Stimulated activated effector memory CD8-positive, alpha-beta T cell treated with anti-CD3 and anti-CD28 coated beads, Interleukin-12 subunit alpha, Interleukin-12 subunit beta, amount 100 ng/mL, for 72 hours (primary cell): Measurements from ENCODE around the gene PLCD1.
A peak's percentile ranks its signal among the peaks of the same experiment; 100 is the strongest.
"Not testable (repeated sequence)": the region's sequence is repeated elsewhere in the genome, so short reads cannot be mapped to it uniquely, and the experiment has no call there.

Source experiments
- ATAC-seq: fragments of 150-1000 bp; cut with Tn5 transposase; 2 replicates; pipeline ENCODE4 v1.10.0; 2021
- DNase-seq, 2 donors: peaks; one replicate each; pipeline ENCODE4 v3.0.0; 2021 to 2022; ENCODE audit warnings: low spot score in 2 of 2
- H3K27ac Mint-ChIP-seq: one replicate; pipeline ENCODE4 v1.8.0; 2022; ENCODE audit warnings: mild to moderate bottlenecking, mixed read lengths
- H3K36me3 Mint-ChIP-seq: one replicate; pipeline ENCODE4 v1.8.0; 2022; ENCODE audit warnings: mild to moderate bottlenecking, mixed read lengths
- H3K4me1 Mint-ChIP-seq: one replicate; pipeline ENCODE4 v1.8.0; 2022; ENCODE audit warnings: mixed read lengths
- H3K4me3 Mint-ChIP-seq: one replicate; pipeline ENCODE4 v1.8.0; 2022; ENCODE audit warnings: mild to moderate bottlenecking, mixed read lengths
- H3K9me3 Mint-ChIP-seq: one replicate; pipeline ENCODE4 v1.8.0; 2022; ENCODE audit warnings: mixed read lengths

Gene PLCD1

DNA sequence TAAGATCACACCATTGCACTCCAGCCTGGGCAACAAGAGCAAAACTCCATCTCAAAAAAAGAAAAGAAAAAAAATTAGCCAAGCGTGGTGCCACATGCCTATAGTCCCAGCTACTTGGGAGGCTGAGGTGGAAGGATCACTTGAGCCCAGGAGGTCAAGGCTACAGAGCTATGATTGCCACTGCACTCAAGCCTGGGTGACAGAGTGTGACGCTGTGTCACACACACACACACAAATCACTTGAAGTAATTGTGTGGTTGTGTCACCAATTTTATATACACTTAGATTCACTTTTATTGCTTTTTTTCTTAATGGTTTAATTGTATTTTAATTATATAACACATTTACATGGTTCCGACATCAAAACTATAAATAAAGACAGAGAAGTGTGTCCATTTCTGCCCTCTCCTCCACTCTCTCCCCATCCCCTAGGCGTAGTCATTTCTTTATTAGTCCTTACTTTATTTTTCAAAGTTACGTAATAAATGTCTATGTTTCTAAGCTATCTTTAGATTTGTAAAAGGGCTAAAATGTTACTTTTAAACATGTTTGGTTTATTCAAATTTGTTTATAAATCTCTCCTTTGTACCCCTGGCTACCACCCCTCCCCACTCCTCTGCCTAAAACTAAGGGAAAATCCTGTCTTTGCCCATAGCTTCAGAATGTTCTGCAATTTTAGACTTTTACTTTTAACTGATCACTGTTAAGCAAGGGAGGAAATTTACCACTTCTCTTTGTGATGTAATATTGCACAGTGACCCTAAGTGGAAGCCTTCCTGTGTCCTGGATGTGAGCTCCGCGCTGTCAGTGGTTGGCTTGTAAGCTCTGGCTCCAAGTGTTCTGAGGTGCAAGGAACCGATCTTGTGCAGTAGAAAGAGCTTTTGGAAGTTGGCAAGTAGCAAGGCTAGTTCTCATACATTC, 49.6 kb downstream of the PLCD1 start:
- Mint-ChIP-seq H3K4me1 (peaks cover 4% of the 10 kb centered on the region), H3K9me3 (no peaks in the 10 kb centered on the region), H3K27ac (no peak overlapping the region), H3K36me3 (no peaks in the 10 kb centered on the region), H3K4me3 (no peak overlapping the region)
- no peak for ATAC-seq
- no peak for DNase-seq

DNA sequence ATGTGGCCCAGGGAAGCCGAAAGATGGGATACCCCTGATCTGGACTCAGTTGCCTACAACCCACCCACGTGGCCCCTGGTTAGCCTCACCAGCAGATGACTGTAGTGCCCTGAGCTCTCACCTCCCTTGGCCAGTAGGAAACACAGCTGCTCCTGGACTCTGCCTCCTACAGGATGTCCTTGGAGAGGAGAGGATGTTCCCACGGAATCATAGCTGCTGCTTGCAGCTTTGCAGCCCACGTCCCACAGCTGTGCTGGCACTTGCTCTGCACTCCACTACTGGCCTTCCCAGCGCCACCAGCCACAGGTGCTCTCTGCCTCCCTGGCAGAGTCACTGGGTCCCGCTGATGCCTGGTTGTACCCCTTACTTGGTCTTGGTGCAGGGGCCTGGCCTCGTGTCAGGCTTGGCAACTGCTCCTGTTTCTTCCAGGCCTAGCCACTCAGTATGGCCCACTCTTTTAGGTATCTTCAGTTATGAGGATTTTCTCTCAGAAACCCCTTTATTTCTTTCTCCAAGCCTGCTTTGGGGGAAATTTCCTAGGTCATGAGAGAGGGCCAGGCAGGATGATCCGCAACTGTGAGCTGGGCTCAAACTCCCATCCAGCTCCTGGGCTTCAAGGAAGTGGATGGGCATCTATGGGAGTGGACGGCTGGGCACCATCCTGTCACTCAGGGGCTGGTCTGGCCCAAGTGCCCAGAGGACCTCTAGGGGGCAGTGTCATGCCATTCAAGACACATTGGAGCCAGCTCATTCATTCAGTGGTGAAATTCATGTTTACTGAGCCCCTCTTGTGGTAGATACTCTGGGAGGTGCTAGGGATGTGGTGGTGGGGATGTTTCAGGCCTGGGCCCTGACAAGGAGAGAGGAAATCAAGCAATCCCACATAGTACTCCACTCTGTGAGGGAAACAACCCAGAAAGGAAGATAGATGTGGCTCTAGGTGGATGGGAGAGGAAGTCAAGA, 55.0 kb downstream of the PLCD1 start:
- DNase-seq (peak; percentile 53 to 82), ATAC-seq (peak; percentile 92)
- no peak overlapping the region for H3K4me3 Mint-ChIP-seq
- H3K9me3 Mint-ChIP-seq, result no peaks in the 10 kb centered on the region
- peaks cover 9% of the 10 kb centered on the region for H3K4me1 Mint-ChIP-seq
- H3K36me3 Mint-ChIP-seq, result no peaks in the 10 kb centered on the region
- peak overlapping the region; percentile 44 for H3K27ac Mint-ChIP-seq

- Mint-ChIP-seq H3K4me3 (no peak overlapping the region), H3K4me1 (peaks cover 9% of the 10 kb centered on the region), H3K36me3 (no peaks in the 10 kb centered on the region), H3K27ac (no peak overlapping the region), H3K9me3 (no peaks in the 10 kb centered on the region)
- DNase-seq (no peak), ATAC-seq (no peak)
Observed at GRCh38 chr3:37973246-37974054, 56.0 kb downstream of the PLCD1 start.

DNA sequence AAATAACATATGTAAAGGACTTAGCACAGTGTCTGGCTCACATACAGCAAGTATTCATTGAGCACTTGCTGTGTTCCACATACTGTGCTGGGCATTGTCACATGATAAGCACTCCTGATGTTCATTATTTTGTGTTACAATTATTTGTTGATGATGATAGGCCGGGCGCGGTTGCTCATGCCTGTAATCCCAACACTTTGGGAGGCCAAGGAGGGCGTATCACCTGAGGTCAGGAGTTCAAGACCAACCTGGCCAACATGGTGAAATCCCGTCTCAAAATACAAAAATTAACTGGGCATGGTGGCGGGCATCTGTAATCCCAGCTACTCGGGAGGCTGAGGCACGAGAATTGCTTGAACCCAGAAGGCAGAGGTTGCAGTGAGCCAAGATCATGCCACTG, 57.4 kb downstream of the PLCD1 start:
- H3K27ac Mint-ChIP-seq, H3K9me3 Mint-ChIP-seq, DNase-seq, H3K4me3 Mint-ChIP-seq, H3K36me3 Mint-ChIP-seq, ATAC-seq, H3K4me1 Mint-ChIP-seq: not testable (repeated sequence)

DNA sequence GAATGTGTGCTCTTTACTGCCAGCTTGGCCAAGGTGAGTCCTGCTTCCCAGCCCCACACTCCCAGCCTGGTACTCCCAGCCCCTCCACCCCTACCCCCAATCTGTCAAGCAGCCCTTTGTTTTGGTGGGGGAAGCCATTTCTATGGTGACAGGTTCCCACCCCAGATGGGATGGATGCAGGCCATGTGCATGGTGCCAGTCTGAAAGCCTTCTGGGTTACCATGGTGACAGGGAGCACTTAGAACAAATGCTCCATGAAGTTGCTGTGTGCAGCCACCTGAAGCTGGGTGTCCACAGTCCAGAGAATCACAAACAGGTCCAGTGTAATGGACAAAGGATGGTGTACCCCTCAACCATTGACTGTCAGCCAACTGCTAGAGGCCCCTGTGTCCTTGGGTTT, 58.0 kb downstream of the PLCD1 start:
- no peak overlapping the region for H3K4me3 Mint-ChIP-seq
- ATAC-seq (no peak), DNase-seq (no peak)
- H3K36me3 Mint-ChIP-seq, result no peaks in the 10 kb centered on the region
- H3K9me3 Mint-ChIP-seq, result no peaks in the 10 kb centered on the region
- H3K4me1 Mint-ChIP-seq, result peaks cover 9% of the 10 kb centered on the region
- H3K27ac Mint-ChIP-seq, result no peak overlapping the region

DNA sequence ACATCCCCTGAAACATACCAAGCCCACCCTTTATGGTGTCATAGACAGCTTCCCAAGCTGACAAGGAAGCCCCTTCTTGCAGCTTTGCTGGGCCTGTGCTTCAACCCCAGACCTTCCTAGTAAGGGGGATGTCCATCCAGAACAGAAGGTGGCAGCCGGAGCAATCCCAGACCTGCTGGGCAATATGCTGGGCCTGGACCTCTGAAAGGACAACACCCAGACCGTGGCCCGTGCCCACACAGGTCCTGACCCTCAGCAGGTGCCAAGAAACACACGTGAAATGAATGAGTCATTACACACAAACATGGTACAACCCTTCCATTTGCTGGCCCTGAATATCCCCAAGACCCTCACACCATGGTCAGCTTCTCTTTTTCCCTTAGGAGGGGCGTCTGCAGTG, 58.6 kb downstream of the PLCD1 start:
- Mint-ChIP-seq H3K4me1 (peaks cover 9% of the 10 kb centered on the region), H3K36me3 (no peaks in the 10 kb centered on the region), H3K27ac (peak overlapping the region; percentile 23), H3K9me3 (no peaks in the 10 kb centered on the region), H3K4me3 (no peak overlapping the region)
- DNase-seq, result no peak
- no peak for ATAC-seq

DNA sequence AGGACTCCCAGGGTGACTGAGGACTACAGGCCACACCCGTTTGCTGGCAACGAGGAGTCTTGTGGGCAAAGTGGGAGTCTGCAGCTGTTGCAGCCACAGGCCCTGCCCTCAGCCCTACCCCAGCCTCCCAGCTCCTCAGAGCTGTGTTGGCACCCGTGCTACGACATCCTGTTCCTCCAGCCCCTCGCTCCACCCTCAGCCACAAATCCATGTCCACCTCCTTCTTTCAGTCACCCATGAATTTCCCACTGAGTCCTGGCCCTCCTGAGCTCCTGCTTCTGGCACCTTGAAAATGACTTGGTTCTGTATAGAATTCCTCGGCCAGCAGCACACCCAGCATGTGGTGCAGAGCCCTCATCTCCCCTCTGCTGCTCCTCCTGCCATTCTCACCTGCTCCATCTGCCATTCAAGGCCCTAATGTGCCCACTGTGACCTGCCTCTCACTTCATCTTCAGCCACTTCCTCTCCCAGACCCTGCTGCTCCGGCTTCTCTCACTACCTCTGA, 59.8 kb downstream of the PLCD1 start:
- Mint-ChIP-seq H3K4me1 (peaks cover 4% of the 10 kb centered on the region), H3K27ac (no peak overlapping the region), H3K36me3 (no peaks in the 10 kb centered on the region), H3K4me3 (no peak overlapping the region), H3K9me3 (no peaks in the 10 kb centered on the region)
- no peak for ATAC-seq
- DNase-seq, result no peak

DNA sequence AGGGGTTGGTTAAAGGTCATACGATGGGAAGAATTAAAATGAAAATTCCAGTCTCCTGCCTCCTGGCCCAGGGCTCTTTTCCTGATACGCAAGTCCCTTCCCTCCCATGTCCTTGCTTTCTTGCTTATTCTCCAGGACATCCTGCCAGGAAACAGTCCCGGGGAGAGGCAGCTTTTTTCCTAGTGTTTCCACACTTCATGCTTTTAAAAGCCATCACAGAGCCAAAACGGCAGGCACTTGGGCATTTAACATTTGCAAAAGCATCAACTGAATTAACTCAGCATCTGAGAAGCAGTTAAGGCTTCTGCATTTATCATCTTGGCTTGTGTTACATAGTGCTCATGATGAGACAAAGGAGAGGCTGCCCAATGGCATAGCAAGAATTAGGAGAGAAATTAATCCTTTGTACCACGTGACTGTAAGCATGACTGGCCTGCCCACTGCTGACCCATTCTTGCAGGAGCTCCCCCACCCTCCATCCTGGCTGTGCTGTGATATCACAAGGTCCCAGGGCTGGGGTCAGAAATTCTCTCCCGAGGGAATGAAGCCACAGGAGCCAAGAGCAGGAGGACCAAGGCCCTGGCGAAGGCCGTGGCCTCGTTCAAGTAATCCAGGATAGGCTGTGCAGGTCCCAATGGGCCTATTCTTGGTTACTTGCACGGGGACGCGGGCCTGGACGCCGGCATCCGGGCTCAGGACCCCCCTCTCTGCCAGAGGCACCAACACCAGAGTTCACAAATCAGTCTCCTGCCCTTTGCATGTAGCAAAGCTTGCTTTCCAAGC, 60.4 kb downstream of the PLCD1 start:
- ATAC-seq (no peak), DNase-seq (no peak)
- H3K4me3 Mint-ChIP-seq, result no peak overlapping the region
- H3K4me1 Mint-ChIP-seq, result no peaks in the 10 kb centered on the region
- no peaks in the 10 kb centered on the region for H3K9me3 Mint-ChIP-seq
- H3K27ac Mint-ChIP-seq, result no peak overlapping the region
- no peaks in the 10 kb centered on the region for H3K36me3 Mint-ChIP-seq

DNA sequence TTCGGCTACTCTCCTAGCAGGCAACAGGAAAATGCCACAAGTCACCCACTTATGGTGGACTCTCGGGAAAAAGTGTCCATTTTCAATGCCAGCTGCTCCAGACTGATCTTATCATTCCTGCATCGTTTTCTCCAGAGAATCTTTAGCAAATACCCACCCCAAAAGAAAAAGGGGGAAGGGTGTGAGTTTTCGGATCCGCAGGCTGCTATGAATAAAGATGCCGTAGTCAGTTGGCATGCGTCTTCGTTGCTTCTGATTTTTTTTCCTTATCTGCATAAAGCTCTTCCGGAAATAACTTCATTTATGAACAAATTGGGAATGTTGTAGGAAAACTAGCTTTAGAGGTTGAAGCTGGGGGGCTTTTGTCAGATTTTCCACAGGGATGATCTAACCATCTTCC, 61.2 kb downstream of the PLCD1 start:
- H3K36me3 Mint-ChIP-seq, result no peaks in the 10 kb centered on the region
- H3K4me3 Mint-ChIP-seq, result no peak overlapping the region
- H3K4me1 Mint-ChIP-seq, result no peaks in the 10 kb centered on the region
- H3K9me3 Mint-ChIP-seq, result no peaks in the 10 kb centered on the region
- H3K27ac Mint-ChIP-seq, result no peak overlapping the region
- DNase-seq, result no peak
- no peak for ATAC-seq

DNA sequence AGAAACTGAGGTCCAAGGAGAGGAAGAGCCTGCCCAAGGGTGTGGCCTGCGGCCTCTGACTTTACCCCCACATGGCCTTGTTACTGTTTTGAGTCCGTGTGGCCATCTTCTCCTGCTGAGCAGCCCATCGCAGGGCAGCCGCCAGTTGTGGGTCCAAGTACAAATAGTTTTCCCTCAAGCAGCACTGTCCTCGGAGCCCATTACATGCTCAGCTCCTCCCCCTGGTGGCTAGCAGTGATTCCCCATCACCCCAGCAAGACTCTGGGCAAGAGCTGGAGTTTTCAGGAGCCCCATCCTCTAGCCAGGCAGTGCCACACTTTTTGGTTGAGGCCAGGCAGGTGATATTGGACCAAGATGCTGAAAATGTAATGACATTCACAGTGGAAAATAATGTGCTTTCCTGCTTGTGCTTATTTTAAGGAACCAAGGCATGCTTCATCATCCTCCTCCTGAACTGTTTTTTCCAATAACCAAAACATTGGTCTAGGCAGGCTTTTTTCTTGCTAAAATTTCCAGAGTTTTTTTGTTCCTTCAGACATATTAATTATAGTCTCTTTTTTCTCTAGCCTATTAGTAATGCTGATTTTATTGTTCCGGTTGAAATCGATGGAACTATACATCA, 62.1 kb downstream of the PLCD1 start:
- H3K4me3 Mint-ChIP-seq, result no peak overlapping the region
- H3K9me3 Mint-ChIP-seq, result no peaks in the 10 kb centered on the region
- ATAC-seq (peak; percentile 83), DNase-seq (peak; percentile 48 to 80)
- no peaks in the 10 kb centered on the region for H3K36me3 Mint-ChIP-seq
- H3K27ac Mint-ChIP-seq, result no peak overlapping the region
- H3K4me1 Mint-ChIP-seq, result no peaks in the 10 kb centered on the region

- no peaks in the 10 kb centered on the region for H3K36me3 Mint-ChIP-seq
- no peak overlapping the region for H3K27ac Mint-ChIP-seq
- ATAC-seq (no peak), DNase-seq (no peak)
- H3K9me3 Mint-ChIP-seq, result no peaks in the 10 kb centered on the region
- no peaks in the 10 kb centered on the region for H3K4me1 Mint-ChIP-seq
- H3K4me3 Mint-ChIP-seq, result no peak overlapping the region
Observed at GRCh38 chr3:37964716-37965115, 64.7 kb downstream of the PLCD1 start.

DNA sequence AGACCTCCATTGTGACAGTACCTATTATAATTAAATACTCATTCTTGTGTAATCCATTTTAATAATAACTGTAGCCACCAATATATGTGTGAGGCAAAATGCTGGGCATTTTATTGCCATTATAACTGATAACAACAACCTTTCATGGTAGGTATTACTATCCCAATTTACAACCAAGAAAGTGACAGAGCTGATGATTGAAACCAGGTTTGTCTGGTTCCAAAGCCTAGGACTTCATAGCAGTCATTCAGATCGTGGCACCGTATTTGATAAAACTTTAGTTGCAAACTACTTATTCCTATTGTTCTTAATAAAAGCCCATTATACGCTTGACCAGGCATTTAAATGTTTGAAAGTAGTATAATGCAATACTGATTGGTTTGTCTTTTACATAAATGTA, 65.3 kb downstream of the PLCD1 start:
- Mint-ChIP-seq H3K36me3 (no peaks in the 10 kb centered on the region), H3K4me1 (no peaks in the 10 kb centered on the region), H3K9me3 (no peaks in the 10 kb centered on the region), H3K4me3 (no peak overlapping the region), H3K27ac (no peak overlapping the region)
- no peak for ATAC-seq
- no peak for DNase-seq

DNA sequence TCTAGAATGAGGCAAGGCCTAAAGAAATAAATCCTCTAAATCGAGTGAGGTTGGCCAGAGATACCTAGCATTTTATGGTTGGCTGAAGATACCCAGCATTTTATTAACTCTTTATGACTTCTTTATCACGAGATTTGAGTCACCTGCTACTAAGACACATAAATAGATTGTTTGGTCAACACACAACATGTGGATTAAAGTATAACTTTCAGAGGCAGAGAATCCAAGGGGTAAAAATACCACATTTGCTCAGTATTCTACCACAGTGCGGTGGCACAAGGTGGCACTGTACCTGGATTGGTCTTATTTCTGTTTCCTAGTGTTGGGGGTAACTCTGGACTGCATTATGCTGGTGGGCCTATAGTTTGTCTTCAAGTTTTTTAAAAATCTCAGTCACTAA, 65.8 kb downstream of the PLCD1 start:
- DNase-seq, result no peak
- H3K4me1 Mint-ChIP-seq, result no peaks in the 10 kb centered on the region
- ATAC-seq, result no peak
- H3K9me3 Mint-ChIP-seq, result no peaks in the 10 kb centered on the region
- no peak overlapping the region for H3K27ac Mint-ChIP-seq
- H3K36me3 Mint-ChIP-seq, result no peaks in the 10 kb centered on the region
- no peak overlapping the region for H3K4me3 Mint-ChIP-seq

DNA sequence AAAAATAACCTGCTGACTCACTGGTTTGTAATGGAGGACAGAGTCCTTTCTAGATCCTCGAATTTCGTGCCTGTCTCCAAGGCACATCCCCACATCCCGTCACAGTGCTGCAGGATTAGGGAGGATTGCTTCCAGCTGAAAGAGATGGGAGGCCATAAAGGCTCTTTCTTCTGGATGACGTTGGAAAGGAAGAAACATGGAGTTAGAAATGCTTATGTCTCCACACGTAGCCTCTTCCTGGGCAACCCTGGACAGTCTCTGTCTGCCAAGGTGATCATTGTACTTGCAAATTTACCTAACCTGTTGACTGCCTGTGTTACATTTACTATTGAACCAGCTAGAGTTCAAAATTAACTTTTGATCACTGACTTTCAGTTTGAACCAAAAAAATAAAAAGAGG, 66.4 kb downstream of the PLCD1 start:
- no peak for DNase-seq
- no peaks in the 10 kb centered on the region for H3K36me3 Mint-ChIP-seq

More for the DNA sequence above, 66.4 kb downstream of the PLCD1 start:
- H3K4me3 Mint-ChIP-seq, result no peak overlapping the region
- ATAC-seq, result no peak
- H3K4me1 Mint-ChIP-seq, result no peaks in the 10 kb centered on the region
- no peak overlapping the region for H3K27ac Mint-ChIP-seq
- no peaks in the 10 kb centered on the region for H3K9me3 Mint-ChIP-seq
